Urinary bladder (tissue), 4 donors: ENCODE results near the gene NUDT3. TPM values are rescaled to one million over a fixed set of nuclear protein-coding genes. Genes with fewer than 3 reads are reported as not detected.

Source experiments
- DNase-seq: peaks from one replicate; pipeline ENCODE4 v3.0.0-alpha.2; 2015; ENCODE audit errors: extremely low spot score
- H3K27ac ChIP-seq: one replicate; pipeline ENCODE4 v1.5.1; 2013; ENCODE audit warnings: low read depth, mild to moderate bottlenecking, moderate library complexity
- H3K36me3 ChIP-seq: one replicate; pipeline ENCODE4 v1.6.1; 2013; ENCODE audit warnings: mild to moderate bottlenecking, moderate library complexity; ENCODE audit not compliant: insufficient read depth
- H3K4me1 ChIP-seq: one replicate; pipeline ENCODE4 v1.6.1; 2013; ENCODE audit warnings: mild to moderate bottlenecking, moderate library complexity; ENCODE audit not compliant: insufficient read depth
- H3K4me3 ChIP-seq: one replicate; pipeline ENCODE4 v1.5.1; 2013; ENCODE audit warnings: low read depth, low read length
- whole genome bisulfite sequencing: extraction: QIAGEN DNeasy Blood & Tissue Kit; methylation state at CpG from one replicate; pipeline ENCODE4 v1.1.7; 2013; 5-methylcytosine and 5-hydroxymethylcytosine counted together
- polyA plus RNA-seq: library from polyadenylated mRNA; stranded (reverse); fragments of 200-250 nt; gene quantifications from one replicate; pipeline ENCODE4 v1.2.3, GENCODE V29; 2013
- total RNA-seq: library from RNA; depleted of rRNA; stranded (reverse); fragments of >200 nt; gene quantifications from one replicate; pipeline ENCODE4 v1.2.3, GENCODE V29; 2014
- donor health status: healthy with polysubstance abuse.
- donor health status: healthy.

The NUDT3 gene
- total and polyA plus RNA-seq, 2 donors = 20.7 to 43.9 TPM

DNA sequence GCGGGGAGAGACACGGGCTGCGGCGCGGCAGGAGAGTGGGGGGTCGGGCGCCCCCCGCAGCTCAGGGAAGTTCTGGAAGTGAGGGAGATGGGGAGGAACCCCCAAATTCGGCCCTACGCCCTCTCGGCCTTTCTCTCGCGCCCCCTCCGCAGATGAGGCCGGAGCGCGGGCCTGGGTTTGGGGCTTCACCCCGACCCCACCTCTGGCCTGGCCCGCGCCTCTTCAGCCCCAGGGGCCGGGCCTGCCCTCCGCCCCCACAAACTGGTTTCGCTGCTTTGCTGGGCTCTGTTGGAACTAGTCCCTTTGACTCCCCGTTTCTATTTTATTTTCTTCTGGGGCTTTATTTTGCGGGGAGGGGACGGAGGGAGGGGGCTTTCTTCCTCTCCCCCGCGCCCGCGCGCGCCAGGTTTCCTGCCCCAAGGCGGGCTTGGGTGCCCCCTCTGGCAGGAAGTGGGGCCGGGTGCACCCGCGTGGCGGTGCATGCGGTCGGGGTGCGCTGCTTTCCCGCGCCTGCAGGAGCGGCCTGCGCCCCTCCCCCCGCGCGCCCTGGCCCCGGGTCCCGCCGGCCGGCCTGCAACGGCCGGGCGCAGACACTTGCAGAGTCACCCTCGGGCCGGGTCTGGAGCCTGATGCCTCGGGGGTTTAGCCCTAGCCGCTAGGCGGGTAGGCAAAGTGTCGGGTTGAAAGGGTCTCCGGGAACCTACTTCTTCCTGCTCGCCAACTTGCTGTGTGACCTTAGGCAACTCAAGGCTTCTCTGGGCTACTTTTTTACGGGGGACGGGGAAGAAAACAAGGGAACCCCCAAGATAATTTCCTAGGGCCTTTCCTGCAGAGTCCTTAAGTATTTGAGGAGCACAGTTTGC lies 154.5 kb downstream of the NUDT3 start:
- DNase-seq = no peak
- Histone ChIP-seq H3K4me1 (no peaks in the 10 kb centered on the region), H3K36me3 (peaks cover 2% of the 10 kb centered on the region), H3K4me3 (peak overlapping the region; percentile 71), H3K27ac (peak overlapping the region; percentile 30)
- 11% methylated on average over 64 of the region's 64 CpGs for WGBS

DNA sequence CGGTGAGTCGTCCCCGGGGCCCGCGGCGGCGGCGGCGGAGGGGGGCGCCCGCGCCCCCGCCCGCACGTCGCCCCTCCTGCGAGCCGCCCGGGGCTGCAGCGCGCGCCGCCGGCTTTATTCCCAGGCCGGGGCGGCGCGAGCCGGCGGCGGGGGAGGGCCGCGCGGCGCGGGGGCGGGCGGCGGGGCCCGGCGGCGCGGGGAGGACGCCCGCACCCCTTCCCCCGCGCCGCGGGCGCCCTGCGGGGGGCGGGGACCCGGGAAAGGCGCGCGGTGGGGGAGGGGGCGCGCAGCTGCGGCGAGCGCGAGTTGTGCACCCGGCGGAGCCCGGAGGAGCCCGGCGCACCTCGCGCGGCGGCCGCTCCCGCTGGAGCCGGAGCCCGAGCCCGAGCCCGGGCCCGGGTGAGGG lies 155.2 kb downstream of the NUDT3 start:
- DNase-seq = no peak
- Histone ChIP-seq H3K36me3 (peaks cover 2% of the 10 kb centered on the region), H3K4me1 (no peaks in the 10 kb centered on the region), H3K4me3 (peak overlapping the region; percentile 71), H3K27ac (peak overlapping the region; percentile 30)
- WGBS = 1% methylated on average over 74 of the region's 78 CpGs

DNA sequence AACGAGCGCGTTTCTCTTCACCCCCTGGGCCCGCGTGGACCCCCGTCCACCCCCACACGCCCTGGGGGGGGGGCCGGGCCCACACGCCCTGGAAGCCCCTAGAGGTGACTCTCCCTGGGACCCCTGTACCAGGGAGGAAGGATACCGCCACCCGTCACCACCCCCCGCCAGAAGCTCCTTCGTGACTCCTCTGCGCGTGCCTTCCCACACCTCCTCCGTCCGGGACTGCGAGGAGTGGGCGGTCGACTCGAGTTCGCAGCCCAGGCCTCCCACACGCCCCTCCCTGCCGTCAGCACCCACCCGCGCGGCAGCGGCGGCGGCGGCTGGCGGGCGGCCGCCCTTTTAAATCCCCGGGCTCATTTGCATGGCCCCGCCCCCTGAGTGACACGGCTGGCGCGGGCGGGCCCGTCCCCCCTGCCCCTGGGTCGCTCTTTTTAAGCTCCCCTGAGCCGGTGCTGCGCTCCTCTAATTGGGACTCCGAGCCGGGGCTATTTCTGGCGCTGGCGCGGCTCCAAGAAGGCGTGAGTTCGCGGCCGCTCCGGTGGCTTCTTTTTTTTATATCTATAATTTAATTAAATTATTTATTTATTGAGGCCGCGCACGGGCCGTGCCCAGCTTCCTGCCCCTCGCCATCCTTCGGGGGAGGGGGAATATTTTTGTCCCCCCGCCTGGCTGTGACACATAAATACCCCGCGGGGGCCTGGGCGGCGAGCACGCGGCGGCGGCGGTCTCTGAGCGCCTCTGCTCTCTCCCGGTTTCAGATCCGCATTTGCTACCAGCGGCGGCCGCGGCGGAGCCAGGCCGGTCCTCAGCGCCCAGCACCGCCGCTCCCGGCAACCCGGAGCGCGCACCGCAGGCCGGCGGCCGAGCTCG lies 155.8 kb downstream of the NUDT3 start, which contains the start of gene HMGA1:
Gene HMGA1, plus strand, starts transcription at position 431 of the 873 bp plus-strand sequence. CDS start 3,908 bp downstream, outside the sequence.
- Histone ChIP-seq H3K4me3 (peak within 1 kb of the TSS; percentile 71), H3K4me1 (no peaks in the 10 kb centered on the region), H3K27ac (peak within 1 kb of the TSS; percentile 83), H3K36me3 (peaks cover 2% of the 10 kb centered on the region)
- WGBS = 2% methylated on average over 91 of the region's 91 CpGs
- peak; percentile 74 for DNase-seq

DNA sequence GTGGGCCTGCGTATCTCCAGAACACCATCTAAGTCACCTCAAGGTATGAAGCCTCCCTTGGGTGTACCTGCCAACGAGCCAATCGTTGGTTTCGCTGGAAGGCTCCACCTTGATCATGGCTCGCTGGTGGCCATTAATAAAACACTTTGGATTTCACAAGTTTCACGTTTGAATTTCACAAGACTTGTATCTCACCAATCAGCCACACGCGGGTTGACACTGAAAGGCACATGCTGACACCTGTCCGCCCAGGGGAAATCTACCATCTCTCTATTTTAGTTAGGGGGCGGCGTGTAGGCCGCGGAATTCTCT lies 156.4 kb downstream of the NUDT3 start:
- Histone ChIP-seq H3K36me3 (peaks cover 2% of the 10 kb centered on the region), H3K4me1 (no peaks in the 10 kb centered on the region), H3K27ac (peak overlapping the region; percentile 83), H3K4me3 (peak overlapping the region; percentile 71)
- WGBS = 45% methylated on average over 13 of the region's 13 CpGs
- DNase-seq = no peak

DNA sequence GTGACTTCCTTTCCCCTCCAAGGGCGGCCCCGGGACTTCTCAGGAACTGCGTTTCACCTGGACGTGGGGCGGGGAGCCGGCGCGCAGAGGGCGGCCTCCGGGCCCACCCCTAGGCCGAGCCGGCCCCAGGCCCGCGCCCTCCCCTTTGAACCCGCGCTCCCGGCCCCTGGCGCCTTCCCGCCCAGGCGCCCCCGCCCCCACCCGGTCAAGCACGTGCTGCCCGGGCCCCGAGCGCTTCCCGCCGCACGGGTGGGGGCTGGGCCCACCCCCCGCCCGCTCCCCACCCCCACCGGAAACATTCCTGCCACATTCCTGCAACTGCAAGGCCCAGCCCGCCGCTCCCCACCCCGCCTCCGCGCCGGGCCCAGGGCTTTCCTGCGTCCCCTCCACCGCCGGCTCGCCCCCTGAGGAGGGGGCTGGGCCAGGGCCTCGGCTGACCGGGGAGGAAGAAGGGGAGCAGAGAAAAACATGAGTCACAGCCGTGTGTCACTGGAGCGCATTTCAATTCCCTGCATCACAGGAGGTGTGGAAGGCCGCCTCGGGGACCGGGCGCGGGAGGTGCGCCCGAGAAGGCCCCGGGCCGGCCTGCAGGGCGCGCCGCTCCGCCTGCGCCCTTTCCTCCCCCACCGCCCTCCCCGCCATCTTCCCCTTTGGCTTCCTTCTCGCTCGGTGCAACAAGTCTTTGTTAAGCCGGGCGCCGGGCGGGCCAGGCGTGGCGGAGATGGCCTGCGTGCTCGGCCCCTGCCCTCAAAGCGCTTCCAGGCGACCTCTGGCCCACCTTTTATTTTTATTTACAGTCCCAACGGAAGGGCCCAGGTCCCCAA lies 156.9 kb downstream of the NUDT3 start:
- peak overlapping the region; percentile 3 for H3K4me3 ChIP-seq
- H3K27ac ChIP-seq = peak overlapping the region; percentile 83
- no peaks in the 10 kb centered on the region for H3K4me1 ChIP-seq
- WGBS = 17% methylated on average over 75 of the region's 75 CpGs
- H3K36me3 ChIP-seq = no peaks in the 10 kb centered on the region
- no peak for DNase-seq

DNA sequence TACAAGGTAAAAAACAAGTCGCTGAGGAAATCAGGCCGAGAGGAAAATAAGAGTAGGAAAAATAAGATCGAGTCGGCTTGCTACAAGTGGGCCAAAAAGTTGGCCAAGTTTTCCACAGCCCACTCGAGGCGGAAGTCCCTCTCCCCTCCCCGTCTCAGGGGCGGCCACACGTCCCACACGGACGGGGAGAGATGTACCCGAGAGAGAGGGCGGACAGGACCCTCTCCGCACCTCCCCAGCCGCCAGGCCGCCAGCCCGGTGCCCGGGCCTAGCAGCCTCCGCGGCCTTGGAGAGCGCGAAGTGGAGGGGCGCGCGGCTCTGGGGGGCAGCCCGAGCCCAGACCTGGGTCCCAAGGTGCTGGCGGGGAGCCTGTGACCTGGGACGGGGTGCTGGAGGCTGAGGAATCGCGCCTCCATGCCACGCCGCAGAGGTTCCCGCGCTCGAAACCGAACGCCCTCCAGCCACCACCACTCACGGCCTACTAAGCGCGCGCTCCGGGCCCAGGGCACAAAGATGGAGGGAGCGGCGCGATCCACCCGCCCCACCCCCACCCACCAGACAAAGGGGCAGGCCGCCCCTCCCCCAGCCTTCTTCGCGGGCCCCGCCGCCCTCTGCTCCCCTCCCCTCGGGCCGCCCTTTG lies 157.7 kb downstream of the NUDT3 start:
- Histone ChIP-seq H3K36me3 (no peaks in the 10 kb centered on the region), H3K4me1 (no peaks in the 10 kb centered on the region), H3K4me3 (no peak overlapping the region), H3K27ac (peak overlapping the region; percentile 83)
- WGBS = 78% methylated on average over 53 of the region's 53 CpGs
- DNase-seq = no peak

DNA sequence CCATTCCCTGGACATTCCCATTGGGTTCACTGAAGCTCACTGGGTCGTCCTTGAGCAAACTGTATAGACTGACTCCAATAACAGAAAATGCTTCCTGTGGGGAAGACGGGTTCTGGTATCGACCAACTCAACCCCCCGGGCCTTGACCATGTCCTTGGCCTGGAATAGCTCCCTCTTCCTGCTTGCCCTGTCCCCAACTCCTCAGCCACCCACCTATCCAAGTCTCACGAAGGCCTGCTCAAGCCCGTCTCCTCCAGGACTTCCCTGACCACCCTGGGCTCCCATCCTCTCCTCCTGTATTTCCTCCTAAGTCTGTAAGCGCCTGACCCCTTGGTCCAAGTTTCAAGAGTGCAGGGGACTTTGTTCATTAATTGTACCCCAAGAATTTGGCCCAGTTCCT lies 158.6 kb downstream of the NUDT3 start:
- Histone ChIP-seq H3K27ac (no peak overlapping the region), H3K4me1 (no peaks in the 10 kb centered on the region), H3K4me3 (no peak overlapping the region), H3K36me3 (no peaks in the 10 kb centered on the region)
- WGBS = 90% methylated on average over 7 of the region's 7 CpGs
- no peak for DNase-seq

DNA sequence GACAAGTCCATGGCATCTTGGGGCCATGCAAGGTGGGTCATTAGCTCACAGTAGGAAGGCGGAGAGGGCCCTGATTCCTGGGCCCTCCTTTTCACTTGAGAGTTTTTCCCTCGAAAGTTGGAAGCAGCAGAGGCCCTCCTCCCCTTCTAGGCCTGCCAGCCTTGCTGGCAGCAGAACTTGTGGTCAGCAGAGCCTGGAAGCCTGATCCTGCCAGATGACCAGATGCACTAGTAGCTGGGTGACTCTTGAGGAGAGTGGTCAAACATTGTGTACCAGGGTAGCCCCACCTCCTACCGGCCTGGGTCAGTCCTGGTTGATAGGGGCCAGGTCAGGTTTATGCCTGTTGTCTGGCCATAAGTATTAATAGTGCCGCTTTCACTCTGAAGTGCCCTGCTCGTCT lies 159.6 kb downstream of the NUDT3 start:
- no peak overlapping the region for H3K27ac ChIP-seq
- no peaks in the 10 kb centered on the region for H3K36me3 ChIP-seq
- no peak overlapping the region for H3K4me3 ChIP-seq
- DNase-seq = no peak
- 77% methylated on average over 5 of the region's 5 CpGs for WGBS
- no peaks in the 10 kb centered on the region for H3K4me1 ChIP-seq

DNA sequence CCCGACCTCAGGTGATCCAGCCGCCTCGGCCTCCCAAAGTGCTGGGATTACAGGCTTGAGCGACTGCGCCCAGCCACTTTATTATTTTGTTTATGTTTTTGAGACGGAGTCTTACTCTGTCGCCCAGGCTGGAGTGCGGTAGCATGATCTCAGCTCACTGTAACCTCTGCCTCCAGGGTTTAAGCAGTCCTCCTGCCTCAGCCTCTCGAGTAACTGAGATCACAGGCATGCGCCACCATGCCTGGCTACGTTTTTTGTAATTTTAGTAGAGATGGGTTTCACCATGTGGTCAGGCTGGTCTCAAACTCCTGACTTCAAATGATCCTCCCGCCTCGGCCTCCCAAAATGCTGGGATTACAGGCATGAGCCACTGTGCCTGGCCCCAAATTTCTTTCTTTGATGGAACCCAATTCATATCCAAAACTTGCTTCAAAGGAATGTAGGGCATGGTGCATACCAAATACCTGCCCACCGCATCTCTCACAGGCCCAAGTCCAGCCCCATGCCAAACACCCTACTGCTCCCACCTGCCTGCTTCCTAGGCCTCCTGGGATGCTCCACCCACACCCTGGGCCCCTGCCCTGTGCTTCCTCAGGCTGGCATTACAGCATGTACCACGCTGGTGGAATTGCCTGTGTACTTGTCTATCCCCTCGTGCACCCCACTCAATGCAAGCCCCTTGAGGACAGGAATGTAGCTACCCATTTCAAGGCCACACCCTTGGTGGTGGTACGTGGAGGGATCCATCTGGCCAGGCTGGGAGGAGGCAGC lies 160.7 kb downstream of the NUDT3 start:
- no peak for DNase-seq
- no peaks in the 10 kb centered on the region for H3K36me3 ChIP-seq
- H3K4me3 ChIP-seq = no peak overlapping the region
- H3K4me1 ChIP-seq = no peaks in the 10 kb centered on the region
- H3K27ac ChIP-seq = no peak overlapping the region
- 93% methylated on average over 17 of the region's 17 CpGs for WGBS

DNA sequence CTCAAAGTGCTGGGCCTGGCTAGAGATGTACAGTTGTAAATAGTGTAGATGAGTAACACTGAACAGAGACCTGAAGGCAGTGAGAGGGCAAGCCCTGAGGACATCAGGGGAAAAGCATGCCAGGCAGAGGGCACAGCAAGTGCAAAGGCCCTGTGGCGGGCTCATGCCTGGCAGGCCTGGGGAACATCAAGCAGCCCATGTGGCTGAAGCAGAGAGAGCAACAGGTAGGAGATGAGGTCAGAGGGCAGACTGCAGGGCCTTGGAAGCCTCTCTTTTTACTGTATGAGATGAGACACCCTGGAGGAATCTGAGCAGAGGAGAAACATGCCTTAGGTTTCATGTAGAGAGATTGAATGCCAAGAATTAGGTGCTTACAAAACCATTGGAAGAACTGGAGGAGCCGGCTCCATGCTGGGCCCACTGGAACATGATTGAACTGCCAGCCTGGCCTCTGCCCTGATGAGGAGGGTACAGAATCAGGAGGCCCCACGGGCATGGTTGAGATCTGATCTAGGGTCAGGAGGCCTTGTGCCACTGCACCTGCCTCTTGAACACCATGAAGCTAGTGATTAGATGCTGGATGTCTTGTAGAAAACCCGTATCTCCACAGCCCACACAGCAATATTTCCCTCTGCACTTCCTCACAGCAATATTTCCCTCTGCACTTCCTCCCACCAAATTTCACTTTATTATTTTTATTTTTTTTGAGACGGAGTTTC lies 161.7 kb downstream of the NUDT3 start:
- no peak overlapping the region for H3K27ac ChIP-seq

DNA sequence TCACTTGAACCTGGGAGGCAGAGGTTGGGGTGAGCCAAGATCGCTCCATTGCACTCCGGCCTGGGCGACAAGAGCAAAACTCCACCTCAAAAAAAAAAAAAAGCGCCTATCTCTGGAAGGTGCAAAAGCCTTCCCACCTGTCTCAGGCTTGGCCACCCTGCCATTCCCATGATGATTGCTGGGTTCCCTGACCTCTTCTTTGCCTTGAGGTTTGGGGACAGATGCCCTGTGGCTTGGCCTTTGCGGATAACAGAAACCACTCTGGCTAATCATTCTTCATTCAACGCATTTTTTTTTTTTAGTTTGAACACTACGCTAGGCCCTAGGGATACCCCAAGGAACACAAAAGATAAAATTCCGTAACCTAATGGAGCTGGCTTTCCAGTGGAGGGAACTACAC lies 162.6 kb downstream of the NUDT3 start:
- no peaks in the 10 kb centered on the region for H3K36me3 ChIP-seq
- DNase-seq = no peak
- H3K4me1 ChIP-seq = no peaks in the 10 kb centered on the region
- no peak overlapping the region for H3K27ac ChIP-seq
- WGBS = 95% methylated on average over 8 of the region's 8 CpGs
- H3K4me3 ChIP-seq = no peak overlapping the region

More for the DNA sequence above, 161.7 kb downstream of the NUDT3 start:
- WGBS = 90% methylated on average over 5 of the region's 5 CpGs
- DNase-seq = no peak
- no peak overlapping the region for H3K4me3 ChIP-seq
- H3K36me3 ChIP-seq = no peaks in the 10 kb centered on the region
- no peaks in the 10 kb centered on the region for H3K4me1 ChIP-seq
